H1 (cell line): ENCODE data around the gene TRAF3. TPM values are rescaled to one million over a fixed set of nuclear protein-coding genes. Genes with fewer than 3 reads are reported as not detected.

Experiments
- CTCF ChIA-PET: fragments of 300-600 bp; sonication (Branson Sonifier 250); formaldehyde crosslinking; loops from one replicate; lab custom pipeline; 2021; ENCODE audit not compliant: partially characterized antibody; lab: Charles Lee
- POLR2A ChIA-PET: fragments of 300-600 bp; sonication (Branson Sonifier 250); formaldehyde crosslinking; loops from one replicate; lab custom pipeline; 2021; ENCODE audit warnings: inconsistent platforms; ENCODE audit not compliant: partially characterized antibody; lab: Charles Lee
- DNase-seq, 2 experiments: peaks; one replicate each; pipeline versions ENCODE4 v3.0.0 to v3.0.0-alpha.2; 2010 to 2022; ENCODE audit warnings: low spot score in 2 of 2, low read depth in 1 of 2, mixed read lengths in 1 of 2
- FAIRE-seq: peaks from 2 replicates; lab custom pipeline; 2011; peaks lifted over from hg19 to GRCh38; lab: Jason Lieb, UNC
- H2AFZ ChIP-seq: 2 replicates; pipeline ENCODE4 v1.8.1; 2012; ENCODE audit warnings: low read length, inconsistent platforms
- H2AK5ac ChIP-seq: 2 replicates; pipeline ENCODE4 v1.6.1; 2013; ENCODE audit warnings: low read depth, low read length
- H2BK120ac ChIP-seq: replicated peaks from 2 replicates; pipeline ENCODE3; 2013; ENCODE audit warnings: low read depth, low read length, inconsistent platforms
- H2BK12ac ChIP-seq: 2 replicates; pipeline ENCODE4 v1.6.1; 2013; ENCODE audit warnings: low read depth, low read length
- H2BK15ac ChIP-seq: 2 replicates; pipeline ENCODE4 v1.6.1; 2013; ENCODE audit warnings: low read length
- H2BK20ac ChIP-seq: 2 replicates; pipeline ENCODE4 v1.6.1; 2013; ENCODE audit warnings: low read length
- H2BK5ac ChIP-seq: 2 replicates; pipeline ENCODE4 v1.6.1; 2013; ENCODE audit warnings: low read depth, low read length
- H3K14ac ChIP-seq: 2 replicates; pipeline ENCODE4 v1.6.1; 2013; ENCODE audit warnings: inconsistent platforms; ENCODE audit not compliant: insufficient read length
- H3K18ac ChIP-seq: 2 replicates; pipeline ENCODE4 v1.6.1; 2013; ENCODE audit warnings: low read length; ENCODE audit errors: extremely low read depth
- H3K23ac ChIP-seq: 2 replicates; pipeline ENCODE4 v1.6.1; 2013; ENCODE audit warnings: inconsistent platforms; ENCODE audit not compliant: insufficient read length
- H3K23me2 ChIP-seq: 2 replicates; pipeline ENCODE4 v1.6.1; 2013; ENCODE audit warnings: low read depth, low read length
- H3K27ac ChIP-seq: 2 replicates; pipeline ENCODE4 v1.6.1; 2011; ENCODE audit warnings: low read depth, low read length, inconsistent platforms
- H3K27me3 ChIP-seq, 4 experiments: replicated peaks in 1 of 4; 1 replicate in 1 of 4; 2 replicates in 3 of 4; pipeline versions ENCODE4 v1.6.1 to v1.8.1; 2011 to 2013; ENCODE audit warnings: low read length in 3 of 4, mild to moderate bottlenecking in 3 of 4, inconsistent platforms in 2 of 4, mixed read lengths in 2 of 4, moderate library complexity in 1 of 4; ENCODE audit not compliant: control insufficient read depth in 3 of 4, insufficient read depth in 3 of 4; ENCODE audit errors: extremely low read depth in 1 of 4
- H3K36me3 ChIP-seq, 4 experiments: 2 replicates each; pipeline versions ENCODE4 v1.6.1 to v1.8.1; 2011 to 2013; ENCODE audit warnings: mild to moderate bottlenecking in 4 of 4, low read length in 3 of 4, moderate library complexity in 2 of 4, control low read depth in 1 of 4, inconsistent platforms in 1 of 4; ENCODE audit not compliant: insufficient read depth in 4 of 4, control insufficient read depth in 2 of 4
- H3K4ac ChIP-seq: replicated peaks from 2 replicates; pipeline ENCODE3; 2013; ENCODE audit warnings: low read length, low read depth, mixed read lengths, inconsistent platforms; ENCODE audit not compliant: insufficient read length
- H3K4me1 ChIP-seq, 4 experiments: replicated peaks in 1 of 4; 1 replicate in 1 of 4; 2 replicates in 3 of 4; pipeline versions ENCODE4 v1.6.1 to v1.8.1; 2011 to 2013; ENCODE audit warnings: low read length in 3 of 4, inconsistent platforms in 2 of 4, mixed read lengths in 1 of 4; ENCODE audit not compliant: insufficient read depth in 4 of 4, control insufficient read depth in 3 of 4
- H3K4me2 ChIP-seq, 2 experiments: 2 replicates each; pipeline versions ENCODE4 v1.6.1 to v1.8.1; 2011 to 2013; ENCODE audit warnings: low read depth in 2 of 2, low read length in 2 of 2, control low read depth in 1 of 2, inconsistent platforms in 1 of 2, mild to moderate bottlenecking in 1 of 2; ENCODE audit not compliant: insufficient read depth in 1 of 2
- H3K4me3 ChIP-seq, 4 experiments: fragments of 200-600, 300-600 bp in 1 of 4; sonication (generic), shearing (Covaris generic), sonication (Bioruptor Twin) in 1 of 4; 2 replicates each; pipeline versions ENCODE4 v1.5.1 to v1.8.1; 2011 to 2016; ENCODE audit warnings: low read length in 4 of 4, low read depth in 3 of 4, control low read depth in 2 of 4, inconsistent platforms in 2 of 4, mild to moderate bottlenecking in 2 of 4, mixed read lengths in 1 of 4, moderate library complexity in 1 of 4; ENCODE audit not compliant: insufficient read depth in 2 of 4; ENCODE audit errors: extremely low read depth in 1 of 4
- H3K56ac ChIP-seq: replicated peaks from 2 replicates; pipeline ENCODE3; 2013; ENCODE audit warnings: low read depth, mild to moderate bottlenecking, mixed read lengths, low read length, inconsistent platforms; ENCODE audit not compliant: insufficient read length
- H3K79me1 ChIP-seq: 2 replicates; pipeline ENCODE4 v1.6.1; 2013; ENCODE audit warnings: low read depth, low read length, control low read depth
- H3K79me2 ChIP-seq, 2 experiments: 2 replicates each; pipeline versions ENCODE4 v1.6.1 to v1.8.1; 2012 to 2013; ENCODE audit warnings: low read length in 2 of 2, mild to moderate bottlenecking in 2 of 2, inconsistent platforms in 1 of 2; ENCODE audit not compliant: insufficient read depth in 2 of 2, control insufficient read depth in 1 of 2
- H3K9ac ChIP-seq, 4 experiments: replicated peaks in 1 of 4; 1 replicate in 1 of 4; 2 replicates in 3 of 4; pipeline versions ENCODE4 v1.6.1 to v1.8.1; 2011 to 2013; ENCODE audit warnings: low read depth in 3 of 4, low read length in 3 of 4, control low read depth in 2 of 4, mild to moderate bottlenecking in 2 of 4, moderate library complexity in 2 of 4, inconsistent platforms in 1 of 4; ENCODE audit errors: extremely low read depth in 1 of 4
- H3K9me3 ChIP-seq, 2 experiments: 2 replicates each; pipeline versions ENCODE4 v1.6.1 to v1.8.1; 2012 to 2013; ENCODE audit warnings: mild to moderate bottlenecking in 2 of 2, moderate library complexity in 2 of 2, control low read depth in 1 of 2, inconsistent platforms in 1 of 2, low read depth in 1 of 2, low read length in 1 of 2, mixed read lengths in 1 of 2; ENCODE audit not compliant: insufficient read depth in 2 of 2
- H4K20me1 ChIP-seq, 2 experiments: replicated peaks in 1 of 2; 2 replicates each; pipeline versions ENCODE3 to v1.8.1; 2011 to 2013; ENCODE audit warnings: inconsistent platforms in 2 of 2, low read length in 2 of 2, mild to moderate bottlenecking in 1 of 2; ENCODE audit not compliant: insufficient read depth in 2 of 2, control insufficient read depth in 1 of 2
- H4K5ac ChIP-seq: 2 replicates; pipeline ENCODE4 v1.6.1; 2013; ENCODE audit warnings: low read length, low read depth, mixed read lengths, inconsistent platforms; ENCODE audit not compliant: insufficient read length
- H4K8ac ChIP-seq: 2 replicates; pipeline ENCODE4 v1.8.0; 2013; ENCODE audit warnings: mild to moderate bottlenecking, moderate library complexity, low read length, inconsistent platforms; ENCODE audit not compliant: insufficient read depth; ENCODE audit errors: extremely low read depth
- H4K91ac ChIP-seq: replicated peaks from 2 replicates; pipeline ENCODE3; 2013; ENCODE audit warnings: low read length, mixed read lengths, inconsistent platforms; ENCODE audit not compliant: insufficient read length
- CBX8 ChIP-seq: fragments of 300-800, 300-1000 bp; sonication (generic); IDR thresholded peaks from 2 replicates; pipeline ENCODE4 v1.7.1; 2016; ENCODE audit warnings: low read depth, low read length, borderline replicate concordance
- EGR1 ChIP-seq: IDR thresholded peaks from 2 replicates; pipeline ENCODE4 v1.6.1; 2011; ENCODE audit warnings: low read depth, low read length, borderline replicate concordance
- RXRA ChIP-seq: IDR thresholded peaks from 2 replicates; pipeline ENCODE4 v1.6.1; 2011; ENCODE audit warnings: low read depth, mild to moderate bottlenecking, low read length, moderate library complexity; ENCODE audit not compliant: insufficient read depth
- WGBS, 2 experiments: shearing (Covaris generic) in 1 of 2; methylation state at CpG; one replicate each; pipeline versions ENCODE4 v1.1.6 to v1.1.7; 2013 to 2015; ENCODE audit warnings: low lambda C conversion rate in 2 of 2, mixed read lengths in 2 of 2, inconsistent platforms in 1 of 2, low coverage in 1 of 2, missing lambda C conversion rate in 1 of 2; ENCODE audit not compliant: insufficient replicate concordance in 2 of 2, insufficient coverage in 1 of 2, insufficient read length in 1 of 2; ENCODE audit errors: extremely low coverage in 1 of 2, missing lambda C conversion rate in 1 of 2; 5-methylcytosine and 5-hydroxymethylcytosine counted together
- polyA plus RNA-seq, 7 experiments: library from polyadenylated mRNA; depleted of rRNA in 3 of 7; stranded (reverse) in 5 of 7; unstranded in 2 of 7; fragments of >200 nt in 5 of 7; fragments of 200-250 nt in 2 of 7; gene quantifications; 1 replicate in 5 of 7; 2 replicates in 1 of 7; 4 replicates in 1 of 7; pipeline versions ENCODE4 v1.2.1 to v1.2.3, GENCODE V29; 2011 to 2013; ENCODE audit warnings: missing spikeins in 2 of 7, mixed read lengths in 2 of 7
- total RNA-seq: library from RNA; stranded (reverse); fragmentation: NEBNext Ultra II Directional; extraction: Animal tissue kit (Norgen Biotek cat#: 25700); gene quantifications from 2 replicates; pipeline ENCODE4 v1.2.1, GENCODE V29; 2021

Gene TRAF3
- total and polyA plus RNA-seq, 2 of the 8 experiments (the other 6 are each of a cell fraction or from before 2014, with no cell fraction given): 5.8 to 12.1 TPM

GRCh38 chr14:102917056-102917385 is 139.8 kb downstream of the TRAF3 start:
- Histone ChIP-seq H3K4me2 (no peak overlapping the region), H3K56ac (no peak overlapping the region), H2BK120ac (no peak overlapping the region), H3K27me3 (peaks cover 0 to 3% (median 3%) of the 10 kb centered on the region in 4 experiments; a peak in 5 of 7 replicates), H3K4ac (no peak overlapping the region), H3K4me3 (no peak overlapping the region), H3K79me1 (no peaks in the 10 kb centered on the region), H3K18ac (no peak overlapping the region), H2AFZ (no peak overlapping the region), H3K9me3 (no peaks in the 10 kb centered on the region; a peak in 1 of 4 replicates), H3K23ac (no peak overlapping the region), H3K79me2 (no peaks in the 10 kb centered on the region), H3K4me1 (no peaks in the 10 kb centered on the region; a peak in 1 of 7 replicates), H2AK5ac (no peak overlapping the region), H3K23me2 (peaks cover 25% of the 10 kb centered on the region; the same call in 1 of the 2 replicates), H4K91ac (no peak overlapping the region), H2BK20ac (no peak overlapping the region), H3K27ac (no peak overlapping the region), H4K5ac (no peak overlapping the region), H3K9ac (no peak overlapping the region), H2BK5ac (no peak overlapping the region), H3K36me3 (no peaks in the 10 kb centered on the region), H4K20me1 (peaks cover 0 to 11% of the 10 kb centered on the region in 2 experiments), H2BK15ac (peak overlapping the region; percentile 76; the same call in 1 of the 2 replicates), H4K8ac (no peak overlapping the region; the same call in 1 of the 2 replicates), H3K14ac (no peak overlapping the region), H2BK12ac (no peak overlapping the region)
- DNase-seq (no peak), FAIRE-seq (no peak)
- 94% methylated on average over 6 of the region's 6 CpGs; no CpG with 5 or more reads in 1 of the 2 experiments for WGBS, 2 experiments
- ChIA-PET POLR2A (interaction anchor here (0.8 kb wide), 1 partner anchor 142 kb away, joined by 3 read pairs; no protein-coding TSS in a partner anchor), CTCF (interaction anchor here (1.0 to 2.9 kb wide), 7 partner anchors 14 to 223 kb away, joined by 3 to 18 read pairs (median 4); no protein-coding TSS in a partner anchor)
- no peak for TF ChIP-seq RXRA
- TF ChIP-seq EGR1: no peak
- no peak for TF ChIP-seq CBX8
